Transverse colon (tissue), 4 donors: Measurements from ENCODE around the gene RIPOR3.

Source experiments
- CTCF ChIP-seq, 5 experiments: fragments of 200-600 bp in 3 of 5; fragments of 450-650 bp in 2 of 5; sonication (generic) in 3 of 5; IDR thresholded peaks; 1 replicate in 2 of 5; 2 replicates in 3 of 5; pipeline ENCODE4 v1.5.1; 2016 to 2017; ENCODE audit warnings: antibody characterized with exemption in 5 of 5, inconsistent platforms in 3 of 5, mild to moderate bottlenecking in 2 of 5, moderate library complexity in 1 of 5
- POLR2A ChIP-seq: fragments of 450-650 bp; IDR thresholded peaks from one replicate; pipeline ENCODE4 v1.6.1; 2016; ENCODE audit warnings: antibody characterized with exemption, mild to moderate bottlenecking, moderate library complexity
- POLR2AphosphoS5 ChIP-seq, 3 donors: sonication (generic); formaldehyde crosslinking; IDR thresholded peaks; one replicate each; pipeline ENCODE4 v1.6.1; 2016; ENCODE audit warnings: antibody characterized with exemption in 3 of 3

GRCh38 chr20:50575865-50576720 lies 115.2 kb downstream of the RIPOR3 start:
- peak; percentile 69 to 79 (median 72) for TF ChIP-seq CTCF (IDR thresholded peaks at IDR 0.05)
- TF ChIP-seq POLR2AphosphoS5 (IDR thresholded peaks at IDR 0.05), result no peak
- TF ChIP-seq POLR2A, result no peak
